Brain microvascular endothelial cell (primary cell): Measurements from ENCODE around the gene MCTP2.

Experiments used
- DNase-seq: peaks from one replicate; pipeline ENCODE4 v3.0.0-alpha.2; 2020
- H3K27ac ChIP-seq: fragments of 250-450 bp; sonication (Bioruptor Pico); 2 replicates; pipeline ENCODE4 v1.5.1; 2020; ENCODE audit warnings: mild to moderate bottlenecking, moderate library complexity
- H3K27me3 ChIP-seq: fragments of 250-450 bp; sonication (Bioruptor Pico); replicated peaks from 2 replicates; pipeline ENCODE4 v1.5.1; 2020; ENCODE audit warnings: mild to moderate bottlenecking
- H3K36me3 ChIP-seq: fragments of 250-450 bp; sonication (Bioruptor Pico); replicated peaks from 2 replicates; pipeline ENCODE4 v1.5.1; 2020; ENCODE audit warnings: mild to moderate bottlenecking
- H3K4me3 ChIP-seq: 2 replicates; pipeline ENCODE4 v1.5.1; 2011; ENCODE audit warnings: low read depth, mild to moderate bottlenecking, control low read depth, low read length, moderate library complexity
- CTCF ChIP-seq: IDR thresholded peaks from 2 replicates; pipeline ENCODE4 v1.5.1; 2011; ENCODE audit warnings: low read depth, mild to moderate bottlenecking, moderate library complexity, low read length, control low read depth, inconsistent platforms; ENCODE audit errors: missing control alignments
- in situ Hi-C: cut with HindIII; loops from 2 replicates; pipeline ENCODE4 v1.10.0; 2017; ENCODE audit warnings: low sequenced_read_pairs, low pct_ligation_motif_present

Gene MCTP2

GRCh38 chr15:94231723-94232468 is 535 bp downstream of the MCTP2 start:
- TF ChIP-seq CTCF: no peak
- no peaks in the 10 kb centered on the region for H3K36me3 ChIP-seq
- no peak overlapping the region for H3K27ac ChIP-seq
- H3K4me3 ChIP-seq: peak overlapping the region; percentile 50
- in situ Hi-C loops: no loop called here
- no peaks in the 10 kb centered on the region for H3K27me3 ChIP-seq
- DNase-seq: no peak

DNA sequence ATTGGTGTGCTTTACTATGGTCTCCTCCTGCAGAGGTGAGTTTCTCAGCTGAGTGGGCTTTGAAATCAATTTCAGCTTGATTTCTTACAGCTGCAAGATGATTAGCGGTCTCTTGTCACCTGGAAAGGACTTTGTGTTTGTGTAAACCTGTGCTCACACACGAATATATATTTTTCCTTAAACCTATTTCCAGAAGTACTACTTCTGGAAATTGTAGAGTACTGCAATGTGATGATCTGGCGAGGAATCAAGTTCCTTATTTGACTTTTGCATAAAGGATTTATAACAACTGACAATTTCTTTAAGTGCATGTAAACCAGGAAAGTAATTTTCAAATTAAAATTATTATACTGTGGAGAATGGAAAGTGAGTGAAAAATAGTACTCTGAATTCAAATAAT is 2.1 kb downstream of the MCTP2 start:
- H3K27ac ChIP-seq: no peak overlapping the region
- no peaks in the 10 kb centered on the region for H3K36me3 ChIP-seq
- in situ Hi-C loops: no loop called here
- H3K27me3 ChIP-seq: no peaks in the 10 kb centered on the region
- no peak for TF ChIP-seq CTCF
- no peak for DNase-seq
- H3K4me3 ChIP-seq: no peak overlapping the region

- no peaks in the 10 kb centered on the region for H3K36me3 ChIP-seq
- in situ Hi-C loops: no loop called here
- H3K27me3 ChIP-seq: no peaks in the 10 kb centered on the region
- DNase-seq: peak; percentile 23
- no peak for TF ChIP-seq CTCF
- no peak overlapping the region for H3K27ac ChIP-seq
- no peak overlapping the region for H3K4me3 ChIP-seq
These were observed 2.9 kb downstream of the MCTP2 start for GRCh38 chr15:94234300-94234699.

DNA sequence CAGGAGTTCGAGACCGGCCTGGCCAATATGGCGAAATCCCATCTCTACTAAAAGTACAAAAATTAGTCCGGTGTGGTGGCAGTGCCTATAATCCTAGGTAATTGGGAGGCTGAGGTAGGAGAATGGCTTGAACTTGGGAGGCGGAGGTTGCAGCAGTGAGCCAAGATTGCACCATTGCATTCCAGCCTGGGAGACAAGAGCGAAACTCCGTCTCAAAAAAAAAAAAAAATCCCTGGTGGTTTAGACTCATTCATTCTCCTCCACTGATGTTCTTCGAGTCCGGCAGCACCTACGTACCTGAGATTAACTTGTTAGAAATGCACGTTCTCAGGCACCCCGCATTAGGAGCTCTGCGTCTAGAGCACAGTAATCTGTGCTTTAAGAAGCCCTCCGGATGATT is 3.7 kb downstream of the MCTP2 start:
- H3K27me3 ChIP-seq: no peaks in the 10 kb centered on the region
- no peak overlapping the region for H3K27ac ChIP-seq
- no peak overlapping the region for H3K4me3 ChIP-seq
- no peaks in the 10 kb centered on the region for H3K36me3 ChIP-seq
- no peak for TF ChIP-seq CTCF
- in situ Hi-C loops: no loop called here
- no peak for DNase-seq

DNA sequence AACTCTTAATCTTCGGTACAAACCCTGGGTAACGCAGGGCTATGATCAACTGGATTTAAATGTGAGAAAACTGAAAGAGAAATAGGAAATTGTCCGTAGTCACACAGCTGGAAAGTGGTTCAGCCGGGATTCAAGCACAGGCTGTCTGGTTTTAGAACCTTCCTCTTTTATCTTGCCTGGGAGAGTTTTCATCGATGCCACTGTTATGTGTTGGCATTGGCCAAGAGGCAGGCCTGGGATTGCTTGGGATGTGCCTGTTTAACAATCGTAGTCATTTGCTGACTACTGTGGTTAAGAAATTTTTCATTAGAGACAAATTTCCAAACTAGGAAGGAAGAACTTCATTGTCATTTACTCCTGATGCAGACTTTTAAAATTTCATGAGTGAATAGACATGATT is 4.3 kb downstream of the MCTP2 start:
- Histone ChIP-seq H3K4me3 (no peak overlapping the region), H3K27me3 (no peaks in the 10 kb centered on the region), H3K36me3 (no peaks in the 10 kb centered on the region), H3K27ac (no peak overlapping the region)
- no peak for TF ChIP-seq CTCF
- DNase-seq: no peak
- in situ Hi-C loops: no loop called here

DNA sequence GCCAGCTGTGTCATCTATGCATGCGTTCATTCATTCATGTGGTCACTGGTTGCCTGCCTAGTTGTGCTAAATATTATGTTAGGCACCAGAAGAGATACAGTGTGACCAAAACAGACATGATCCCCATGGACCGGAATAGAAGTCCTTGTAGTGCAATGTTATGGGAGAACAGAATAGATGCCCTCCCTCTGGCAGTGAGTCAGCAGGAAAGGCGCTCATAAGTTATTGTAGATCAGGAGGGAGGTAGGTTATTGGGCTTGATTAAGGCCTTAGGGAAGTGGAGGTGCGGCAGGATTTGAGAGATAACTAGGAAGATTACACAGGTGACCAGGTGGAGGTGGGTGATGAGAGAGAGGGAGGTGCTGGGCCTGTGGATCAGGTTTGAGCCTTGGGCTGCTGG is 5.2 kb downstream of the MCTP2 start:
- DNase-seq: peak; percentile 53
- TF ChIP-seq CTCF: no peak
- Histone ChIP-seq H3K36me3 (no peaks in the 10 kb centered on the region), H3K27me3 (no peaks in the 10 kb centered on the region), H3K27ac (peak overlapping the region; percentile 37), H3K4me3 (no peak overlapping the region)
- in situ Hi-C loops: no loop called here
